ENCODE results near the gene TBCK. TPM values are rescaled to one million over a fixed set of nuclear protein-coding genes. Genes with fewer than 3 reads are reported as not detected.

TBCK gene
- polyA plus RNA-seq, 1 donor (not counting 4 experiments of a cell fraction or from before 2014, with no cell fraction given), result 19.3 TPM

DNA sequence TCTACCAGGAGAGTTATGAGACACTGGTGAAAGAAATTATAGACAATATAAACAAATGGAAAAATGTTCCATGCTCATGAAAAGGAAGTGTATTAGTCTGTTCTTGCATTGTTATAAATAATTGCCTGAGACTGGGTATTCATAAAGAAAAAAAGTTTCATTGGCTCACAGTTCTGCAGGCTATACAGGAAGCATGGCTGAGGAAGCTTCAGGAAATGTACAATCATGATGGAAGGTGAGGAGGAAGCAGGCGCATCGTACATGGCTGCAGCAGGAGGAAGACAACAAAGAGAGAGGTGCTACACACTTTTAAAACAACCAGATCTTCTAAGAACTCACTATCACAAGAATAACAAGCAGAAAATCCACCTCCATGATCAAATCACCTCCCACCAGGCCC lies 236.4 kb downstream of the TBCK start:
- H2AFZ ChIP-seq (ENCODE audit: control insufficient read depth, low read length), result no peak overlapping the region
- no peaks in the 10 kb centered on the region for H3K9me3 ChIP-seq (ENCODE audit: control insufficient read depth, low read depth, low read length)
- no peaks in the 10 kb centered on the region for H3K79me2 ChIP-seq (ENCODE audit: control insufficient read depth, insufficient read depth, low read length)
- no peaks in the 10 kb centered on the region for H3K36me3 ChIP-seq (ENCODE audit: control insufficient read depth in 2 of 2, extremely low read depth in 1 of 2, insufficient read depth in 2 of 2, low read length in 2 of 2)
- H3K9me1 ChIP-seq (ENCODE audit: control insufficient read depth, extremely low read depth, insufficient read depth, low read length), result no peaks in the 10 kb centered on the region
- no peak overlapping the region for H3K4me2 ChIP-seq (ENCODE audit: control insufficient read depth, extremely low read depth, insufficient read depth, low read depth, low read length)
- dilution Hi-C loops (cut with MboI; ENCODE audit: extremely low pct_ligation_motif_present, low sequenced_read_pairs), result no loop called here
- no peak overlapping the region for H3K27ac ChIP-seq (ENCODE audit: control insufficient read depth, insufficient read depth, low read length)
- TF ChIP-seq EZH2 (IDR thresholded peaks at IDR 0.05; ENCODE audit: low read length), result no peak
- TF ChIP-seq, protein P1, sequence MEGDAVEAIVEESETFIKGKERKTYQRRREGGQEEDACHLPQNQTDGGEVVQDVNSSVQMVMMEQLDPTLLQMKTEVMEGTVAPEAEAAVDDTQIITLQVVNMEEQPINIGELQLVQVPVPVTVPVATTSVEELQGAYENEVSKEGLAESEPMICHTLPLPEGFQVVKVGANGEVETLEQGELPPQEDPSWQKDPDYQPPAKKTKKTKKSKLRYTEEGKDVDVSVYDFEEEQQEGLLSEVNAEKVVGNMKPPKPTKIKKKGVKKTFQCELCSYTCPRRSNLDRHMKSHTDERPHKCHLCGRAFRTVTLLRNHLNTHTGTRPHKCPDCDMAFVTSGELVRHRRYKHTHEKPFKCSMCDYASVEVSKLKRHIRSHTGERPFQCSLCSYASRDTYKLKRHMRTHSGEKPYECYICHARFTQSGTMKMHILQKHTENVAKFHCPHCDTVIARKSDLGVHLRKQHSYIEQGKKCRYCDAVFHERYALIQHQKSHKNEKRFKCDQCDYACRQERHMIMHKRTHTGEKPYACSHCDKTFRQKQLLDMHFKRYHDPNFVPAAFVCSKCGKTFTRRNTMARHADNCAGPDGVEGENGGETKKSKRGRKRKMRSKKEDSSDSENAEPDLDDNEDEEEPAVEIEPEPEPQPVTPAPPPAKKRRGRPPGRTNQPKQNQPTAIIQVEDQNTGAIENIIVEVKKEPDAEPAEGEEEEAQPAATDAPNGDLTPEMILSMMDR (optimal IDR thresholded peaks at IDR 0.05 in 1 of 3, IDR thresholded peaks at IDR 0.05 in 1 of 3, conservative IDR thresholded peaks at IDR 0.05 in 1 of 3; ENCODE audit: extremely low read depth in 1 of 3, insufficient read depth in 2 of 3, low read length in 3 of 3), result no peak
- H3K4me3 ChIP-seq (ENCODE audit: control insufficient read depth in 2 of 3, extremely low read depth in 1 of 3, insufficient read depth in 2 of 3, low read depth in 1 of 3, low read length in 3 of 3), result no peak overlapping the region
- no peak overlapping the region for H3K9ac ChIP-seq (ENCODE audit: control insufficient read depth, extremely low read depth, insufficient read depth, low read length)
- no peaks in the 10 kb centered on the region for H3K4me1 ChIP-seq (ENCODE audit: control insufficient read depth, extremely low read depth, insufficient read depth, low read length)
- FAIRE-seq (no peak), DNase-seq (ENCODE audit: low read depth, low spot score) (no peak)
- no peaks in the 10 kb centered on the region for H3K27me3 ChIP-seq (ENCODE audit: control insufficient read depth, extremely low read depth, insufficient read depth, low read length)
- H4K20me1 ChIP-seq (ENCODE audit: control insufficient read depth, extremely low read depth, insufficient read depth, low read length), result no peaks in the 10 kb centered on the region

DNA sequence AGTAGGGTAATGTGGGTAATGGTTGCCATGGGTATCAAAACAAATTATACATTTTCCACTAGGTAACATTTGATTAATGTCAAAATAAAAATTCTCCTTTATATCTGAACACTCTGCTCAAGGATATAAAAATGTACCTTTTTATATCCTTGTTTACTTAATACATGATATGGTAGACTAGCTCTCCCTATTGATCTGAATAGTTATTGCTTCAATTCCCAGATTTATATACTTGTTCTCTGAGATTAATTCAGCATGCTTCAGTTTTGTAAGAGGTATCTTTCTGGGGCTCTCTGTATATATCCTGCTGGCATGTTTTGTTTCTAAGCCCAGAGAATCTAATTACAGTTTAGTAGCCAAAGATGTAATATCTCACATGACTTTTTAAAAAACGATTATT lies 251.0 kb downstream of the TBCK start:
- H3K9me1 ChIP-seq (ENCODE audit: control insufficient read depth, extremely low read depth, insufficient read depth, low read length), result no peaks in the 10 kb centered on the region
- no peaks in the 10 kb centered on the region for H3K9me3 ChIP-seq (ENCODE audit: control insufficient read depth, low read depth, low read length)
- H4K20me1 ChIP-seq (ENCODE audit: control insufficient read depth, extremely low read depth, insufficient read depth, low read length), result no peaks in the 10 kb centered on the region
- no peaks in the 10 kb centered on the region for H3K79me2 ChIP-seq (ENCODE audit: control insufficient read depth, insufficient read depth, low read length)
- DNase-seq (ENCODE audit: low read depth, low spot score), result no peak
- no peaks in the 10 kb centered on the region for H3K27me3 ChIP-seq (ENCODE audit: control insufficient read depth, extremely low read depth, insufficient read depth, low read length)
- dilution Hi-C loops (cut with MboI; ENCODE audit: extremely low pct_ligation_motif_present, low sequenced_read_pairs), result no loop called here
- H3K4me3 ChIP-seq (ENCODE audit: control insufficient read depth in 2 of 3, extremely low read depth in 1 of 3, insufficient read depth in 2 of 3, low read depth in 1 of 3, low read length in 3 of 3), result no peak overlapping the region
- FAIRE-seq, result no peak
- H3K36me3 ChIP-seq (ENCODE audit: control insufficient read depth in 2 of 2, extremely low read depth in 1 of 2, insufficient read depth in 2 of 2, low read length in 2 of 2), result no peaks in the 10 kb centered on the region
- no peak for TF ChIP-seq EZH2 (IDR thresholded peaks at IDR 0.05; ENCODE audit: low read length)
- TF ChIP-seq, protein P1 (optimal IDR thresholded peaks at IDR 0.05 in 1 of 3, IDR thresholded peaks at IDR 0.05 in 1 of 3, conservative IDR thresholded peaks at IDR 0.05 in 1 of 3; ENCODE audit: extremely low read depth in 1 of 3, insufficient read depth in 2 of 3, low read length in 3 of 3), result no peak
- H2AFZ ChIP-seq (ENCODE audit: control insufficient read depth, low read length), result no peak overlapping the region
- no peak overlapping the region for H3K4me2 ChIP-seq (ENCODE audit: control insufficient read depth, extremely low read depth, insufficient read depth, low read depth, low read length)
- no peak overlapping the region for H3K9ac ChIP-seq (ENCODE audit: control insufficient read depth, extremely low read depth, insufficient read depth, low read length)
- no peak overlapping the region for H3K27ac ChIP-seq (ENCODE audit: control insufficient read depth, insufficient read depth, low read length)
- peaks cover 4% of the 10 kb centered on the region for H3K4me1 ChIP-seq (ENCODE audit: control insufficient read depth, extremely low read depth, insufficient read depth, low read length)
